GM10847 (cell line): ENCODE measurements around the gene ADAM12.

Experiments
- POLR2A ChIP-seq: IDR thresholded peaks from 2 replicates; pipeline ENCODE4 v1.6.1; 2011; ENCODE audit not compliant: insufficient read length; ENCODE audit errors: extremely low read depth

ADAM12 gene

DNA sequence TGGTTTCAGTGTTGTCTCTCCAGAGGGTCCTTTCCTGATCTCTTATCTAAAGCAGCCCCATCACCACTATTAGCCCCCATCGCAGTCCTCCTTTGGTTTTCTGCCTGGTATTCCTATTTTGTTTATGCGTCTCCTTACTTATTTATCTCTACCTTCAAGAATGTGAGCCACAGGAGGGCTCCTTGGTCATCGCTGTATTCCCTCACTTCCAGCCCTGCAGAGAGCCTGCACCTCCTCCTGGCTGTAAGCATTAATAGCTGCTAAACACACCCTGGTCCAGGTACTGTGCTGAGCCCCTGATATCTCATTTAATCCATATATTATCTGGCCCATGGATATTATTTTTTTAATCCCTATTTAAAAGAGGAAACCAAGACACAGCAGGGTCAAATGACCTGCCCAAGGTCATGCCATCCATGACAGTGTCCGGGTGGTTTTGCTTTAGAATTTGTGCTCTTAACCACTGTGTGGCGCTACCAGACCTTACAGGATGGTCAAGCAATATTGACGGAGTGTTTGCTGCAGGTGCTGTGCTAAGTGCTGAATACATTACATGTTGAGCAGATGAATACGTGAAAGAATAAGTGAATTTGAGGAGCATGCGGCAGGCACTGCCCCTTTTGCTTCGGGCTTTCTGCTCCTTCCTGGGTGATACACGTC is 227.2 kb downstream of the ADAM12 start:
- no peak for TF ChIP-seq POLR2A

DNA sequence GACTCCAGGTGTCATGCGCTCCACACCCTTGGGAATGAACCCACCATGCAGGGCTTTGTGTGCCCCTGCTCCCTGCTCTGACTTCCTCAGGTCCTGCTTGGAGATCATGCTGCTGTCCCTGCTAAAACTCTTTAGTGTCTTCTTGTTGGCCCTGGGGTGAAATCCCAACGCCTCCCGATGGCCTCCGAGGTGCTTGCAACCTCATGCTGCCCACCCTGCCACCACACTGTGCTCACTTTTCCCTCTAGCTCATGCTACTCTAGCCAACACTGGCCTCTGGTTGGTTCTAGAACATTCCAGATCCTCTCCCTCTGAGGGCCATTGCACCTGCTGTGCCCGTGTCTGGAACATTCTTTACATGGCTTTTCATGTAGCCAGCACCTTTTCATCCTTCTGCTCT is 227.7 kb downstream of the ADAM12 start:
- no peak for TF ChIP-seq POLR2A

- no peak for TF ChIP-seq POLR2A
Observed at GRCh38 chr10:126158133-126158892, 230.0 kb downstream of the ADAM12 start.

- no peak for TF ChIP-seq POLR2A
Observed at GRCh38 chr10:126157189-126157588, 231.1 kb downstream of the ADAM12 start.

GRCh38 chr10:126156503-126156902 is 231.8 kb downstream of the ADAM12 start:
- no peak for TF ChIP-seq POLR2A

GRCh38 chr10:126156012-126156411 is 232.3 kb downstream of the ADAM12 start:
- no peak for TF ChIP-seq POLR2A

GRCh38 chr10:126155528-126155927 is 232.7 kb downstream of the ADAM12 start:
- TF ChIP-seq POLR2A, result no peak

- TF ChIP-seq POLR2A, result no peak
Observed at GRCh38 chr10:126153711-126154628, 234.3 kb downstream of the ADAM12 start.

GRCh38 chr10:126147866-126148587 is 240.2 kb downstream of the ADAM12 start:
- TF ChIP-seq POLR2A, result no peak

DNA sequence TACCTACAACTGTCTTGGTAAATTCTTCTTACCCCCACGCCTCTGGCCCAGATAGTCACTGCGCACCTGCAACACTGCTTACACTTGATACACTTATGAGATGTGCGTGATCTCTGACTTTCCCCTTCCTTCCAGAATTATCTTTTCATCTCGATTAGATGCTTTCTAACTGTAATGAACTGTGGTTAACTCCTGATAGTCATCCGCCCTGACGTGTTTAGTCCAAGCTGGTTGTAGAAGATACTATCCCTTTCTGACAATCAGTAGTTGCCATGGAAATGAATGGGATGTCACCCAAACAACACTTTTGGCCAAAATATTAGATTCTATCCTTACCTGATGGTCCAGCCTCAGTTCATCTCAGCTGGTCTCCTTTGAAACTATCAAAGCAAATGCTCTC is 241.5 kb downstream of the ADAM12 start:
- TF ChIP-seq POLR2A, result no peak

DNA sequence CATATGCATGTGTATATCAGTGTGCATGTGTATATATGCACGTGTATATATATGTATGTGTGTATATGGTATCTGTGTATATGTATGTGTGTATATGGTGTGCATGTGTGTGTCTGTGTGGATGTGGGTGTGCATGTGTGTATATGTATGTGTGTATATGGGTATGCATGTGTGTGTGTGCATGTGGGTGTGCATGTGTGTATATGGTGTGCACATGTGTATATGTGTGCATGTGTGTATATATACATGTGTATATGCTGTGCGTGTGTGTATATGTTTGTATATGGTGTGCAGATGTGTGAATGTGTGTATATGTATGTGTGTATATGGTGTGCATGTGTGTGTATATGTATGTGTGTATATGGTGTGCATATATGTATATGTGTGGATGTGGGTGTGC is 245.2 kb downstream of the ADAM12 start:
- TF ChIP-seq POLR2A, result no peak

DNA sequence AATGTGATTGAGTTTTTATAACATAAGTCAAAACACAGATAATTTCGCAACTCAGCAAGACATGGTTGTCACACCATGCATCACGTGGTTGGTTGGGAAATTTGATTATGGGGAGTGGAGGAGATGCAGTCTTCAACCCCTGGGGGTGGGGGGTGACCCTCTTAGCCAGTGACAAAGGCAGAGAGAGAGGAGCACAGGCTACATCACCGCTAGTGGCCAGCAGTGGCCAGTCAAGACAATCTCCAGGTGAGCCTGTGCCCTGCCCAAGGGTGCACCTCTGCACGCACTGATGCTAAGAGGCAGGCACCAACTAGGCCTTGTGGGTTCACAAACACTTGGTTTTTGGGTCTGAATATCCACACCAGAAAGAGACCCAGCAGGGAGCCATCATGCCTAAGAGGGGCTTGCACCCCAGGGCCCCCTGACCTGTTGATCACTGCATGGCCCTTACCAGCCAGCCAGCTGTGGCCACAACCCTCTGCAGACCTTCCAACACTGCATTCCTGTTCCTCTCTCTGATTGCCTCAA is 247.5 kb downstream of the ADAM12 start:
- no peak for TF ChIP-seq POLR2A

GRCh38 chr10:126137562-126138221 is 250.6 kb downstream of the ADAM12 start:
- TF ChIP-seq POLR2A, result no peak

DNA sequence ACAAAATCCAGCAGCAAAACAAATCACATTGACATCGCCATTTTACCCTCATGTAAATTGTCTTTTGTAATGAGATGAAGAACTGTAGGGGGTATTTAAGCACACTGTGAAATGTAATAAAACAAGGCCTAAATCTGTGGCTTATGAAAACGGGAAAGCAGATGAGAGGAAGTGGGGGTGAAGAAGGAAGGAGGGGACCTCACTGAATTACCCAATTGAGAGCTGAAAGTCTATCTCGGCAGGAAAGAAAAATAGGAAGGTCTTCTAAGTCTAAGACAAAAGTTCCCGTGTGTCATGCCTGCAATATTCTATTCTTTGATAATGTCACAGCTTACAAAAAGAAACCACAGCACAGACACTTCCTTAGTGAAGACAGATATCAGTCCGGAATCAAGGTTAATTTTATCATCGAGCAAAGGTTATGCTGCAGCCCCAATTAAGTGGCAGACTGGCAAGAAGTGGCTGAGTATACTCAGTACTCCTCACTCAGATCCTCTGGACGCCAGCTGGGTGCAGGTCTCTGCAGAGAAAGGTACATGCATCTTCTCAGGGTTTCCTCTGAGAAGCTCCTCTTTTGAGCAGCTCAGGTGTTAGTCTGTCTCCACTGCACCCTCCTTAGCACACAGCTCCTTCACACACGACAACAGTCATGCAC is 252.2 kb downstream of the ADAM12 start:
- no peak for TF ChIP-seq POLR2A
